ENCODE measurements around the gene SLC37A1. TPM values are rescaled to one million over a fixed set of nuclear protein-coding genes. Genes with fewer than 3 reads are reported as not detected.

SLC37A1 gene
- total and polyA plus RNA-seq, 9 of the 15 experiments (the other 6 are each of a cell fraction or from before 2014, with no cell fraction given): 0.06 to 3.4 (median 0.40) TPM

DNA sequence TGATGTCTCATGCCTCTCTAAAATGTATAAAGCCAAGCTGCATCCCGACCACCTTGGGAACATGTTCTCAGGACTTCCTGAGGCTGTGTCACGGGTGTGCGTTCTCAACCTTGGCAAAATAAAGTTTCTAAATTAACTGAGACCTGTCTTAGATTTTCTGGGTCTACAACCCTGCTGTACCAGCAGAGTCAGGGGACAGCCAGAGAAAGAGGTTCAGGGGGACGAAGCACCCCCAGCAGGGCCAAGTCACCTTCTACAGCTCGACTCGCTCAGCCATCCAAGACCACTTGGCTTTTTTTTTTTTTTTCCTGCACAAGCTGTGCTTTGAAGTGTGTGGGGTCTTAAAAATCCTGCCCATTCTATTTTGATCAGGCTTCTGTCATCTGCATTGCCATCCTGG lies 111.3 kb downstream of the SLC37A1 start:
- no peak overlapping the region for H2AFZ ChIP-seq (ENCODE audit: low read depth, low read length)
- WGBS (ENCODE audit: insufficient coverage, low coverage, missing lambda C conversion rate): 0% methylated on average over 6 of the region's 6 CpGs
- H3K4me1 ChIP-seq (replicated peaks in 1 of 2; ENCODE audit: control insufficient read depth in 2 of 2, insufficient read depth in 2 of 2, low read length in 2 of 2): no peaks in the 10 kb centered on the region
- H3K4me2 ChIP-seq (ENCODE audit: insufficient read depth, low read length): no peak overlapping the region
- peaks cover 2% of the 10 kb centered on the region; the same call in 1 of the 2 replicates for H3K9me3 ChIP-seq (replicated peaks; ENCODE audit: control insufficient read depth, insufficient read depth, low read depth, low read length)
- DNase-seq (ENCODE audit: extremely low read depth in 1 of 4, low spot score in 3 of 4) (no peak), ATAC-seq (no peak), FAIRE-seq (no peak)
- no peak overlapping the region for H3K27ac ChIP-seq (ENCODE audit: extremely low read depth, low read depth, low read length)
- no peaks in the 10 kb centered on the region for H3K9me1 ChIP-seq (ENCODE audit: control insufficient read depth, insufficient read depth, low read length)
- H3K36me3 ChIP-seq (ENCODE audit: control insufficient read depth, insufficient read depth, low read length): no peaks in the 10 kb centered on the region
- intact Hi-C loops (cut with micrococcal nuclease) (no loop called here), in situ Hi-C loops (cut with MboI) (no loop called here)
- no peaks in the 10 kb centered on the region for H4K20me1 ChIP-seq (replicated peaks; ENCODE audit: control insufficient read depth, insufficient read depth, low read length)
- BruUV-seq (replicated peaks): no TSS peak
- no peak overlapping the region for H3K4me3 ChIP-seq
- ChIA-PET POLR2A (interaction anchor here (0.9 to 1.4 kb wide), 2 partner anchors 29 to 50 kb away, joined by 3 to 6 read pairs; no protein-coding TSS in a partner anchor), CTCF (ENCODE audit: low intra/inter-chr PET ratio) (no interaction called here)
- TF ChIP-seq PHB2 (IDR thresholded peaks at IDR 0.05; ENCODE audit: low read depth) (no peak), FOXJ2 (tag; IDR thresholded peaks at IDR 0.05) (no peak), ARID2 (IDR thresholded peaks at IDR 0.05) (no peak), ZNF408 (CRISPR knock-in tag; IDR thresholded peaks at IDR 0.05; ENCODE audit: low read depth) (no peak)
- H3K79me2 ChIP-seq (ENCODE audit: control insufficient read depth, insufficient read depth, low read length): no peaks in the 10 kb centered on the region
- no peak overlapping the region for H3K9ac ChIP-seq (ENCODE audit: insufficient read depth in 1 of 2, low read depth in 2 of 2, low read length in 2 of 2)
- peaks cover 22 to 48% of the 10 kb centered on the region in 2 experiments for H3K27me3 ChIP-seq (ENCODE audit: control insufficient read depth in 2 of 2, insufficient read depth in 2 of 2, low read length in 2 of 2)

GRCh38 chr21:42626171-42626570 lies 112.5 kb downstream of the SLC37A1 start:
- peaks cover 21 to 43% of the 10 kb centered on the region in 2 experiments for H3K27me3 ChIP-seq (ENCODE audit: control insufficient read depth in 2 of 2, insufficient read depth in 2 of 2, low read length in 2 of 2)

More at GRCh38 chr21:42626171-42626570, 112.5 kb downstream of the SLC37A1 start:
- ChIA-PET CTCF (ENCODE audit: low intra/inter-chr PET ratio) (no interaction called here), POLR2A (no interaction called here)
- FAIRE-seq (no peak), DNase-seq (ENCODE audit: extremely low read depth in 1 of 4, low spot score in 3 of 4) (no peak), ATAC-seq (no peak)
- no peak overlapping the region for H3K4me2 ChIP-seq (ENCODE audit: insufficient read depth, low read length)
- H3K4me3 ChIP-seq: no peak overlapping the region
- no peaks in the 10 kb centered on the region for H3K4me1 ChIP-seq (replicated peaks in 1 of 2; ENCODE audit: control insufficient read depth in 2 of 2, insufficient read depth in 2 of 2, low read length in 2 of 2)
- no peak overlapping the region for H2AFZ ChIP-seq (ENCODE audit: low read depth, low read length)
- H4K20me1 ChIP-seq (replicated peaks; ENCODE audit: control insufficient read depth, insufficient read depth, low read length): no peaks in the 10 kb centered on the region
- no TSS peak for BruUV-seq (replicated peaks)
- WGBS (ENCODE audit: insufficient coverage, low coverage, missing lambda C conversion rate): 11% methylated on average over 14 of the region's 14 CpGs
- TF ChIP-seq, protein P1, sequence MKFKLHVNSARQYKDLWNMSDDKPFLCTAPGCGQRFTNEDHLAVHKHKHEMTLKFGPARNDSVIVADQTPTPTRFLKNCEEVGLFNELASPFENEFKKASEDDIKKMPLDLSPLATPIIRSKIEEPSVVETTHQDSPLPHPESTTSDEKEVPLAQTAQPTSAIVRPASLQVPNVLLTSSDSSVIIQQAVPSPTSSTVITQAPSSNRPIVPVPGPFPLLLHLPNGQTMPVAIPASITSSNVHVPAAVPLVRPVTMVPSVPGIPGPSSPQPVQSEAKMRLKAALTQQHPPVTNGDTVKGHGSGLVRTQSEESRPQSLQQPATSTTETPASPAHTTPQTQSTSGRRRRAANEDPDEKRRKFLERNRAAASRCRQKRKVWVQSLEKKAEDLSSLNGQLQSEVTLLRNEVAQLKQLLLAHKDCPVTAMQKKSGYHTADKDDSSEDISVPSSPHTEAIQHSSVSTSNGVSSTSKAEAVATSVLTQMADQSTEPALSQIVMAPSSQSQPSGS (CRISPR knock-in tag; IDR thresholded peaks at IDR 0.05): no peak
- TF ChIP-seq STAT5A (IDR thresholded peaks at IDR 0.05; ENCODE audit: borderline replicate concordance, low read length): no peak
- TF ChIP-seq ZBTB2 (IDR thresholded peaks at IDR 0.05): no peak
- intact Hi-C loops (cut with micrococcal nuclease) (no loop called here), in situ Hi-C loops (cut with MboI) (no loop called here)
- no peak overlapping the region for H3K9ac ChIP-seq (ENCODE audit: insufficient read depth in 1 of 2, low read depth in 2 of 2, low read length in 2 of 2)
- peaks cover 4% of the 10 kb centered on the region; the same call in 1 of the 2 replicates for H3K9me3 ChIP-seq (replicated peaks; ENCODE audit: control insufficient read depth, insufficient read depth, low read depth, low read length)
- H3K79me2 ChIP-seq (ENCODE audit: control insufficient read depth, insufficient read depth, low read length): no peaks in the 10 kb centered on the region
- no peaks in the 10 kb centered on the region for H3K36me3 ChIP-seq (ENCODE audit: control insufficient read depth, insufficient read depth, low read length)
- H3K9me1 ChIP-seq (ENCODE audit: control insufficient read depth, insufficient read depth, low read length): no peaks in the 10 kb centered on the region
- no peak overlapping the region for H3K27ac ChIP-seq (ENCODE audit: extremely low read depth, low read depth, low read length)

All from K562 (cell line).